WI38 (cell line): ENCODE measurements around the gene DYRK1A.

Experiments
- H3K4me3 ChIP-seq: 2 replicates; pipeline ENCODE4 v1.5.1; 2011; ENCODE audit warnings: low read depth, mild to moderate bottlenecking, control low read depth, low read length
- TF ChIP-seq, protein P1 (sequence below): IDR thresholded peaks from 2 replicates; pipeline ENCODE4 v1.5.1; 2012; ENCODE audit warnings: low read depth, mild to moderate bottlenecking, control low read depth, low read length

The DYRK1A gene

DNA sequence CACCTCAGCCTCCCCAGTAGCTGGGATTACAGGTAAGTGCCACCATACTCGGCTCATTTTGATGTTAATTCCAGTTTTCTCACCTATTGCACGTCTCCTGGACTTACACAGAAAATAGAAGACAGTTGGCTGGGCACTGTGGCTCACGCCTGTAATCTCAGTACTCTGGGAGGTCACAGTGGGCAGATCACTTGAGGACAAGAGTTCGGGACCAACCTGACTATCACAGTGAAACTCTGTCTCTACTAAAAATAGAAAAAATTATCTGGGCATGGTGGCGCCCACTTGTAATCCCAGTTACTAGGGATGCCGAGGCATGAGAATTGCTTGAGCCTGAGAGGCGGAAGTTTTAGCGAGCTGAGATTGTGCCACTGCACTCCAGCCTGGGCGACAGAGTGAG, 44.1 kb downstream of the DYRK1A start:
- TF ChIP-seq, protein P1, sequence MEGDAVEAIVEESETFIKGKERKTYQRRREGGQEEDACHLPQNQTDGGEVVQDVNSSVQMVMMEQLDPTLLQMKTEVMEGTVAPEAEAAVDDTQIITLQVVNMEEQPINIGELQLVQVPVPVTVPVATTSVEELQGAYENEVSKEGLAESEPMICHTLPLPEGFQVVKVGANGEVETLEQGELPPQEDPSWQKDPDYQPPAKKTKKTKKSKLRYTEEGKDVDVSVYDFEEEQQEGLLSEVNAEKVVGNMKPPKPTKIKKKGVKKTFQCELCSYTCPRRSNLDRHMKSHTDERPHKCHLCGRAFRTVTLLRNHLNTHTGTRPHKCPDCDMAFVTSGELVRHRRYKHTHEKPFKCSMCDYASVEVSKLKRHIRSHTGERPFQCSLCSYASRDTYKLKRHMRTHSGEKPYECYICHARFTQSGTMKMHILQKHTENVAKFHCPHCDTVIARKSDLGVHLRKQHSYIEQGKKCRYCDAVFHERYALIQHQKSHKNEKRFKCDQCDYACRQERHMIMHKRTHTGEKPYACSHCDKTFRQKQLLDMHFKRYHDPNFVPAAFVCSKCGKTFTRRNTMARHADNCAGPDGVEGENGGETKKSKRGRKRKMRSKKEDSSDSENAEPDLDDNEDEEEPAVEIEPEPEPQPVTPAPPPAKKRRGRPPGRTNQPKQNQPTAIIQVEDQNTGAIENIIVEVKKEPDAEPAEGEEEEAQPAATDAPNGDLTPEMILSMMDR, result no peak
- no peak overlapping the region for H3K4me3 ChIP-seq

DNA sequence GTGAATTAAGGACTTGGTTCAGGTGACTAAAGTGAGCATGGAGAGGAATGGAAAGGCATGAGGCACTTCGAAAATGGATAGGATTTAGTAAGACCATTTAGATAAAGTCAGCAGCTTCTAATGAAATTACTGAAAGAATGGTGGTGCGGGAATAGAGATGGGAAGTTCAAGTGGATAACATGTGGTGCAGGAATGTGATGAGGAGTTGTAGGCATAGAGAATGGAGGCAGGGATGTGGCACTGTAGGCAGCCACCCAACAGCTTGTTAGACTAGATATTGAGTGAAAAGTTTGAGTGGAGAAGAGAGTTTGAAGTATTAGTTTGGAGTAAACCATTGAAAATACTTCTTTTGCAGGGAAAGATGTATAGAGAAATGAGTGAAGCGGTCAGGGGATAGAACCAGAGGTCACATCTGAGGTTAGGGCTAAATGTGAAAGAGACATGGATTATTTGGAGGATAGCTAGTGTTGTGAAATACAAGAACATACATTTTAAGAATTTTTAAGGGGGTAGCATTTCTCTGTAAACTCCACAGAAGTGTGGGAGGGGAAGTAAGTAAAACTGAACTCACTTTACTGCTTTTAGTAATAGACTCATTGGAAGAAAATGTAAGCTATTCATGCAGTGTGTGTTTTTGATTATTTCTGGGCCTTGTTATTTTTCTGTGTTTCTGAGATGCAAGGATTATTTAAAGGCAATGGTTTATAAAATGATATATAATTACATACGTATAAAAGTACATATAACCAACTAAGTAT, 46.2 kb downstream of the DYRK1A start:
- TF ChIP-seq, protein P1, result no peak
- H3K4me3 ChIP-seq, result peak overlapping the region; percentile 22

DNA sequence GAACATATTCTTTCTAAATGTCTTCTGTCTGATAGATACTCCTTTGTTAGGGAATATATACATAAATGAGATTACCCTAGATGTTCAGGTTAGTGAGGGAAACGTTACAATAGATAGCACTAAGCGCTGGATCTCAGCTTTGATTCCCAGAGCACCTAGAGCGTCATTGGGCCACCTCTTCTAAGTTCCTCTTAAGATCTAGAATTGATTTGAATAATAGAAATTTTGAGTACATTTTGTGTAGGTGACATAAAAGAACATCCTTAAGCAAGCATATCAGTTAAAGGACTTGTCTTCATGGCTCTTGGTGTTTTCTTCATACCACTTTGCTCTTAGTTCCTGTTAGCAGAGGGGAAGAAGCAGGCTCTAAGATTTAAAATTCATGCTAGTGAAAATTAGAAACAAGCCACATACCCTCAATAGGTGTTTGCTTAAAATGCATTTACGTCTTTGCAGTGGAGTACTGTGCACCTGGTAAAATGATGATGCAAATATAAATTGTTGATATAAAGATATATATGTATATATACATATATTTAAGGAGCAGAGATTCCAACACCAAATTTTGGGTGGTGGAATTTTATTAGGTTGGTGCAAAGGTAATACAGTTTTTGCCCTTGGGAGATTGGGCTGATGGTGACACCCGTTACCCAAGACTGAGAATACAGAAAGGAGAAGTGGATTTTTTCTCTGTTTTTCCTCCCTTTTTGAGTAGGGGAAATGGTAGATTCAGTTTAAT, 47.1 kb downstream of the DYRK1A start:
- no peak overlapping the region for H3K4me3 ChIP-seq
- TF ChIP-seq, protein P1, result no peak

DNA sequence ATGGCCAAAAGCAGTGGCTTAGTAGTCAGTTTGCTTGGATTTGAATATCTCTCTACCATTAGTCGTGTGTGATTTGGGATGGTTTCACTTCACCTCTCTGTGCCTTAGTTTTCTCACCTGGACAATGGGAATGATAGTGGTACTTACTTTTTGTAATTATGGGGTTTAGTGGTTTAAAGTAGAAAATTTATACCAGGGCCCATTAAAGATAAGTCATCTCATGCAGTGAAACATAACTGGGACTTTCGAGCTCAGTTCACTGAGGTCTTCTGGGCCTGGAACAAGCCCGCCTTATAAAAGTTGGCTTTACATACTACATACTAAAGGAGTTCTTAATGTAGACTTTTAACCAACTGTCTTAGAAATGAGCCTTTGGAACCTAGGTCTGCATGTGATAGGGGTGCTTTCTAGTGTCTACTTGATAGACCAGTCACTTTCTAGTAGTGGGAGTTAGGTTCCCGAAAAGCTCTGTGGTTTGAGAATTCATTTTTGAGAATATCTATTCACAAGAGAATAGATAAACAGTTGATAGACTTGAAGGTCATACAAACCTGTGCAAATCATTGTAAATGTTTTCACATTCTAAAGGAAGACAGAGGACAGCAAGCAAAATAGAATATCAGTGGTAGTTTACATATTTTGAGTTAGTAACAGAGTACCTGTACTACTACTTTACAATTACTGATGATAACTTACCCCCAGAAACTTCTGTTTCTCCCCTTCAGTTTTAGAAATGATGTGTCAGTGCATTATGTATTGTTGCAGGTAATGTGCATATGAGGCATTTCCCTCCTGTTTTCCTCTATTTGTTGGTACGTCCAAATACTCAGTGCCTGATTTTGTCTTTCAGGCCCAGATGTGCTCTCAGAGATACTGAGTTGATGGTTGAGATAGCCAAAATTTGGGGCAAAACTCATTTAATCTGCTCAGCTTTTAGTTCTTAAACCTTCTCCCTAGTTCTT, 48.0 kb downstream of the DYRK1A start:
- H3K4me3 ChIP-seq, result no peak overlapping the region
- TF ChIP-seq, protein P1, result no peak

DNA sequence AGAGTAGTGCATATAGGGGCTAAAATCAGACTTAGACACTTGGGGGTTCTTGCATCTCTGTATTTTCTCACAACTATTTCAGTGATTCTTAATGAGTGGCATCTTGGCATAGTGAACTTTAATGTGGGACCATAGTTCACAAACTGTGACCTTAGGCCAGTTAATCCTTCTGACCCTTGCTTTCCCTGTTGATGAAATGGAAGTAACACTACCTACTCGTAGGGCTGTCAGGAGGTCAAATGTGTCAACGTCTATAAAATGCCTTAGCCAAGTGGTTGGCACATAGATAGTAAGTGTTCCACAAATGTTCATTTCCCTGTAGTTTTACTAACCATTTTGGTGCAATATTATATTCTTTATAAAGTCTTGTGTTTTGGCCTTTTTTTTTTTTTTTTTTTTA, 49.4 kb downstream of the DYRK1A start:
- TF ChIP-seq, protein P1, result no peak

DNA sequence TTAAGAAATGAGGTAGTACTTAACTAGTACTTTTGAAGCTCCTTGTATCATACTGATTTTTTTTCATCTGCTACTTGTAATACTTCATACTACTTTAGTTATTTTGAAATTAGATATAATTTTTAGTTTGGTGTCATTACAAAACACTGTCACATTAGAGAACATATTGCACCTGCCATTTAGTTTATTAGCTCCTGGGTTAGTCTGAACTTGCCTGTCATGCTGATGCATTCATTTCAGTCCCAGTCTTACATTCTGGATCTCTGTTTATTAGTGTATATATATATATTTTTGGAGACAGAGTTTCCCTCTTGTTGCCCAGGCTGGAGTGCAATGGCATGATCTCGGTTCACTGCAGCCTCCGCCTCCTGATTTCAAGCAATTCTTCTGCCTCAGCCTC, 50.3 kb downstream of the DYRK1A start:
- H3K4me3 ChIP-seq, result no peak overlapping the region
- TF ChIP-seq, protein P1, result no peak

More for the DNA sequence above, 49.4 kb downstream of the DYRK1A start:
- H3K4me3 ChIP-seq, result no peak overlapping the region
